DOHH2 (cell line): Measurements from ENCODE around the gene ABCF2.

Source experiments
- H3F3A ChIP-seq: fragments of 200-600 bp; sonication (generic), shearing (Covaris generic); 2 replicates; pipeline ENCODE4 v1.6.0; 2016; ENCODE audit warnings: antibody characterized with exemption, mild to moderate bottlenecking; ENCODE audit not compliant: control insufficient read depth, insufficient read depth
- H3K27ac ChIP-seq: fragments of 200-600 bp; sonication (generic); 2 replicates; pipeline ENCODE4 v1.5.1; 2014; ENCODE audit warnings: low read depth, mild to moderate bottlenecking, low read length, moderate library complexity
- H3K27me3 ChIP-seq: fragments of 200-600 bp; sonication (generic); 2 replicates; pipeline ENCODE4 v1.6.1; 2014; ENCODE audit warnings: mild to moderate bottlenecking, low read length, mixed read lengths; ENCODE audit not compliant: control insufficient read depth
- H3K36me3 ChIP-seq: fragments of 200-600 bp; sonication (generic); 2 replicates; pipeline ENCODE4 v1.6.1; 2014; ENCODE audit warnings: mild to moderate bottlenecking, low read length, moderate library complexity, mixed read lengths; ENCODE audit not compliant: control insufficient read depth
- H3K4me1 ChIP-seq: fragments of 200-600 bp; sonication (generic); 2 replicates; pipeline ENCODE4 v1.6.1; 2014; ENCODE audit warnings: mild to moderate bottlenecking, low read length, mixed read lengths; ENCODE audit not compliant: control insufficient read depth
- H3K4me2 ChIP-seq: fragments of 200-600 bp; sonication (generic); 2 replicates; pipeline ENCODE4 v1.6.0; 2014; ENCODE audit warnings: mild to moderate bottlenecking, low read length, moderate library complexity
- H3K4me3 ChIP-seq: fragments of 200-600 bp; sonication (generic); 2 replicates; pipeline ENCODE4 v1.5.1; 2014; ENCODE audit warnings: mild to moderate bottlenecking, low read length, mixed read lengths
- H3K79me2 ChIP-seq: fragments of 200-600 bp; sonication (generic); 2 replicates; pipeline ENCODE4 v1.6.1; 2014; ENCODE audit warnings: mild to moderate bottlenecking, low read length, mixed read lengths; ENCODE audit not compliant: control insufficient read depth
- H3K9me2 ChIP-seq: fragments of 200-600 bp; sonication (generic); replicated peaks from 2 replicates; pipeline ENCODE4 v1.6.1; 2014; ENCODE audit warnings: mild to moderate bottlenecking, low read length, mixed read lengths; ENCODE audit not compliant: control insufficient read depth
- H3K9me3 ChIP-seq: fragments of 200-600 bp; sonication (generic); 2 replicates; pipeline ENCODE4 v1.6.1; 2014; ENCODE audit warnings: antibody characterized with exemption, low read length, mixed read lengths; ENCODE audit not compliant: control insufficient read depth, insufficient read depth
- H4K20me1 ChIP-seq: fragments of 200-600 bp; sonication (generic); 2 replicates; pipeline ENCODE4 v1.6.0; 2014; ENCODE audit warnings: low read depth, mild to moderate bottlenecking, antibody characterized with exemption, low read length, moderate library complexity; ENCODE audit not compliant: control insufficient read depth, insufficient read depth
- CTCF ChIP-seq: fragments of 200-600 bp; sonication (generic); IDR thresholded peaks from one replicate; pipeline ENCODE4 v1.5.1; 2014; ENCODE audit warnings: antibody characterized with exemption, mild to moderate bottlenecking, low read depth, low read length; ENCODE audit not compliant: poor library complexity, severe bottlenecking
- EZH2phosphoT487 ChIP-seq: fragments of 200-600 bp; sonication (generic); IDR thresholded peaks from 2 replicates; pipeline ENCODE4 v1.6.1; 2017; ENCODE audit warnings: borderline replicate concordance, mild to moderate bottlenecking, antibody characterized with exemption, low read length, moderate library complexity, mixed read lengths

ABCF2 gene

GRCh38 chr7:151198945-151199848 lies 27.8 kb downstream of the ABCF2 start:
- no peak overlapping the region for H3K4me2 ChIP-seq
- no peaks in the 10 kb centered on the region for H3K4me1 ChIP-seq
- no peaks in the 10 kb centered on the region for H4K20me1 ChIP-seq
- no peaks in the 10 kb centered on the region for H3K36me3 ChIP-seq
- H3K27ac ChIP-seq = no peak overlapping the region
- no peaks in the 10 kb centered on the region for H3F3A ChIP-seq
- H3K9me2 ChIP-seq = no peaks in the 10 kb centered on the region
- H3K79me2 ChIP-seq = no peaks in the 10 kb centered on the region
- TF ChIP-seq CTCF (no peak), EZH2phosphoT487 (no peak)
- H3K4me3 ChIP-seq = no peak overlapping the region
- no peaks in the 10 kb centered on the region for H3K9me3 ChIP-seq
- H3K27me3 ChIP-seq = peaks cover 23% of the 10 kb centered on the region

GRCh38 chr7:151197932-151198331 lies 29.1 kb downstream of the ABCF2 start:
- Histone ChIP-seq H3K4me3 (no peak overlapping the region), H3K36me3 (no peaks in the 10 kb centered on the region), H3K9me3 (no peaks in the 10 kb centered on the region), H4K20me1 (no peaks in the 10 kb centered on the region), H3K27ac (no peak overlapping the region), H3F3A (no peaks in the 10 kb centered on the region), H3K4me2 (no peak overlapping the region), H3K79me2 (no peaks in the 10 kb centered on the region), H3K4me1 (no peaks in the 10 kb centered on the region), H3K27me3 (peaks cover 17% of the 10 kb centered on the region), H3K9me2 (no peaks in the 10 kb centered on the region)
- TF ChIP-seq CTCF (no peak), EZH2phosphoT487 (no peak)

- H3K9me3 ChIP-seq = no peaks in the 10 kb centered on the region
- H4K20me1 ChIP-seq = no peaks in the 10 kb centered on the region
- H3K4me1 ChIP-seq = no peaks in the 10 kb centered on the region
- H3K27ac ChIP-seq = no peak overlapping the region
- H3K27me3 ChIP-seq = peaks cover 13% of the 10 kb centered on the region
- H3K9me2 ChIP-seq = no peaks in the 10 kb centered on the region
- H3K4me3 ChIP-seq = no peak overlapping the region
- no peaks in the 10 kb centered on the region for H3K36me3 ChIP-seq
- H3K4me2 ChIP-seq = no peak overlapping the region
- no peaks in the 10 kb centered on the region for H3K79me2 ChIP-seq
- no peaks in the 10 kb centered on the region for H3F3A ChIP-seq
- TF ChIP-seq EZH2phosphoT487 (no peak), CTCF (no peak)
Observed at GRCh38 chr7:151195616-151196450, 31.2 kb downstream of the ABCF2 start.
